Nephron progenitor cell (in vitro differentiated cells): ENCODE measurements around the gene HIPK1.

Experiments
- DNase-seq: peaks from one replicate; pipeline ENCODE4 v3.0.0; 2021
- H3K27ac Mint-ChIP-seq: 2 replicates; pipeline ENCODE4 v1.8.0; 2021; ENCODE audit warnings: mild to moderate bottlenecking, moderate library complexity, mixed read lengths
- H3K27me3 Mint-ChIP-seq: 2 replicates; pipeline ENCODE4 v1.8.0; 2021; ENCODE audit warnings: mild to moderate bottlenecking, low read depth, mixed read lengths; ENCODE audit not compliant: poor library complexity
- H3K36me3 Mint-ChIP-seq: 2 replicates; pipeline ENCODE4 v1.8.0; 2021; ENCODE audit warnings: low read depth, mixed read lengths
- H3K4me1 Mint-ChIP-seq: 2 replicates; pipeline ENCODE4 v1.8.0; 2021; ENCODE audit warnings: mixed read lengths
- H3K4me3 Mint-ChIP-seq: 2 replicates; pipeline ENCODE4 v1.8.0; 2021; ENCODE audit warnings: mild to moderate bottlenecking, moderate library complexity, mixed read lengths
- H3K9me3 Mint-ChIP-seq: 2 replicates; pipeline ENCODE4 v1.8.0; 2021; ENCODE audit warnings: mild to moderate bottlenecking, moderate library complexity, mixed read lengths
- CTCF ChIP-seq: fragments of 200-600 bp; sonication (generic); IDR thresholded peaks from 2 replicates; pipeline ENCODE4 v1.5.0; 2021; ENCODE audit warnings: antibody characterized with exemption

HIPK1 gene

GRCh38 chr1:113890816-113891215, 38.3 kb upstream of the HIPK1 start:
- H3K36me3 Mint-ChIP-seq: peaks cover 8% of the 10 kb centered on the region
- peaks cover 4% of the 10 kb centered on the region for H3K27me3 Mint-ChIP-seq
- no peaks in the 10 kb centered on the region for H3K4me1 Mint-ChIP-seq
- H3K9me3 Mint-ChIP-seq: no peaks in the 10 kb centered on the region
- no peak overlapping the region for H3K4me3 Mint-ChIP-seq
- no peak for DNase-seq
- TF ChIP-seq CTCF: no peak
- no peak overlapping the region for H3K27ac Mint-ChIP-seq

GRCh38 chr1:113891631-113892220, 37.4 kb upstream of the HIPK1 start:
- Mint-ChIP-seq H3K27me3 (peaks cover 6% of the 10 kb centered on the region), H3K27ac (peak overlapping the region; percentile 18), H3K9me3 (no peaks in the 10 kb centered on the region), H3K4me3 (no peak overlapping the region), H3K4me1 (no peaks in the 10 kb centered on the region), H3K36me3 (peaks cover 16% of the 10 kb centered on the region)
- TF ChIP-seq CTCF: no peak
- no peak for DNase-seq

GRCh38 chr1:113893267-113893666, 35.9 kb upstream of the HIPK1 start:
- no peak overlapping the region for H3K4me3 Mint-ChIP-seq
- H3K36me3 Mint-ChIP-seq: peaks cover 25% of the 10 kb centered on the region
- H3K4me1 Mint-ChIP-seq: no peaks in the 10 kb centered on the region
- H3K27ac Mint-ChIP-seq: no peak overlapping the region
- no peaks in the 10 kb centered on the region for H3K9me3 Mint-ChIP-seq
- no peak for TF ChIP-seq CTCF
- H3K27me3 Mint-ChIP-seq: peaks cover 7% of the 10 kb centered on the region
- DNase-seq: no peak

GRCh38 chr1:113895098-113895497, 34.0 kb upstream of the HIPK1 start:
- no peaks in the 10 kb centered on the region for H3K9me3 Mint-ChIP-seq
- DNase-seq: no peak
- H3K4me3 Mint-ChIP-seq: no peak overlapping the region
- H3K36me3 Mint-ChIP-seq: peaks cover 42% of the 10 kb centered on the region
- H3K4me1 Mint-ChIP-seq: no peaks in the 10 kb centered on the region
- TF ChIP-seq CTCF: no peak
- H3K27ac Mint-ChIP-seq: no peak overlapping the region
- peaks cover 7% of the 10 kb centered on the region for H3K27me3 Mint-ChIP-seq

- Mint-ChIP-seq H3K4me3 (no peak overlapping the region), H3K27ac (no peak overlapping the region), H3K9me3 (no peaks in the 10 kb centered on the region), H3K36me3 (peaks cover 47% of the 10 kb centered on the region), H3K4me1 (no peaks in the 10 kb centered on the region), H3K27me3 (peaks cover 7% of the 10 kb centered on the region)
- TF ChIP-seq CTCF: no peak
- no peak for DNase-seq
Observed at GRCh38 chr1:113895961-113896360, 33.2 kb upstream of the HIPK1 start.

GRCh38 chr1:113898241-113898814, 30.8 kb upstream of the HIPK1 start:
- no peak overlapping the region for H3K27ac Mint-ChIP-seq
- H3K9me3 Mint-ChIP-seq: no peaks in the 10 kb centered on the region
- H3K36me3 Mint-ChIP-seq: peaks cover 51% of the 10 kb centered on the region
- TF ChIP-seq CTCF: no peak
- no peak overlapping the region for H3K4me3 Mint-ChIP-seq
- peaks cover 4% of the 10 kb centered on the region for H3K4me1 Mint-ChIP-seq
- no peak for DNase-seq
- H3K27me3 Mint-ChIP-seq: peaks cover 3% of the 10 kb centered on the region
